CD4-positive, CD25-positive, alpha-beta regulatory T cell (primary cell): ENCODE data around the gene SLC6A20. TPM values are rescaled to one million over a fixed set of nuclear protein-coding genes. Genes with fewer than 3 reads are reported as not detected.

Experiments
- ATAC-seq, 2 donors: fragments of 150-1000 bp; cut with Tn5 transposase; one replicate each; pipeline ENCODE4 v1.10.0; 2021; ENCODE audit warnings: low read depth in 2 of 2, moderate number of reproducible peaks in 2 of 2, moderate library complexity in 1 of 2
- DNase-seq, 3 donors: peaks; one replicate each; pipeline versions ENCODE4 v3.0.0 to v3.0.0-alpha.2; 2012 to 2022; ENCODE audit warnings: mixed read lengths in 1 of 3
- H3K27ac ChIP-seq: one replicate; pipeline ENCODE4 v1.7.0; 2013; ENCODE audit warnings: mild to moderate bottlenecking, low read length; ENCODE audit not compliant: insufficient read depth, poor library complexity, severe bottlenecking
- H3K27me3 ChIP-seq: one replicate; pipeline ENCODE4 v1.7.0; 2013; ENCODE audit warnings: low read length; ENCODE audit not compliant: control insufficient read depth, insufficient read depth
- H3K36me3 ChIP-seq: one replicate; pipeline ENCODE4 v1.7.0; 2013; ENCODE audit warnings: mild to moderate bottlenecking, low read length, moderate library complexity; ENCODE audit not compliant: control insufficient read depth, insufficient read depth
- H3K4me1 ChIP-seq: 2 replicates; pipeline ENCODE4 v1.7.0; 2013; ENCODE audit warnings: mild to moderate bottlenecking, low read length; ENCODE audit not compliant: insufficient read depth, control insufficient read depth, poor library complexity, severe bottlenecking
- H3K4me3 ChIP-seq: one replicate; pipeline ENCODE4 v1.7.0; 2013; ENCODE audit warnings: low read depth, mild to moderate bottlenecking, low read length, moderate library complexity
- H3K9me3 ChIP-seq, 2 experiments: 1 replicate in 1 of 2; 2 replicates in 1 of 2; pipeline ENCODE4 v1.7.0; 2013; ENCODE audit warnings: low read length in 2 of 2, mild to moderate bottlenecking in 1 of 2, moderate library complexity in 1 of 2; ENCODE audit not compliant: control insufficient read depth in 2 of 2
- H3K27ac Mint-ChIP-seq, 3 donors: one replicate each; pipeline ENCODE4 v1.8.0; 2020 to 2022; ENCODE audit warnings: mild to moderate bottlenecking in 3 of 3, mixed read lengths in 3 of 3, moderate library complexity in 2 of 3
- H3K27me3 Mint-ChIP-seq: one replicate; pipeline ENCODE4 v1.8.0; 2022; ENCODE audit warnings: mild to moderate bottlenecking, mixed read lengths
- H3K36me3 Mint-ChIP-seq: one replicate; pipeline ENCODE4 v1.8.0; 2020; ENCODE audit warnings: mixed read lengths
- H3K4me1 Mint-ChIP-seq, 4 donors: one replicate each; pipeline ENCODE4 v1.8.0; 2020 to 2022; ENCODE audit warnings: mixed read lengths in 4 of 4, mild to moderate bottlenecking in 1 of 4
- H3K4me3 Mint-ChIP-seq, 4 donors: one replicate each; pipeline ENCODE4 v1.8.0; 2020 to 2022; ENCODE audit warnings: mild to moderate bottlenecking in 4 of 4, mixed read lengths in 4 of 4, moderate library complexity in 3 of 4
- H3K9me3 Mint-ChIP-seq, 7 donors: one replicate each; pipeline ENCODE4 v1.8.0; 2020 to 2022; ENCODE audit warnings: mixed read lengths in 7 of 7, mild to moderate bottlenecking in 3 of 7, moderate library complexity in 2 of 7
- polyA plus RNA-seq, 4 donors: library from polyadenylated mRNA; unstranded; fragments of 300-500 nt; fragmentation: Illumina TruSeq; gene quantifications; one replicate each; pipeline ENCODE4 v1.2.3, GENCODE V29; 2021
- total RNA-seq: library from RNA; stranded (reverse); gene quantifications from one replicate; pipeline ENCODE4 v1.2.3, GENCODE V29; 2022

SLC6A20 gene, protein sequence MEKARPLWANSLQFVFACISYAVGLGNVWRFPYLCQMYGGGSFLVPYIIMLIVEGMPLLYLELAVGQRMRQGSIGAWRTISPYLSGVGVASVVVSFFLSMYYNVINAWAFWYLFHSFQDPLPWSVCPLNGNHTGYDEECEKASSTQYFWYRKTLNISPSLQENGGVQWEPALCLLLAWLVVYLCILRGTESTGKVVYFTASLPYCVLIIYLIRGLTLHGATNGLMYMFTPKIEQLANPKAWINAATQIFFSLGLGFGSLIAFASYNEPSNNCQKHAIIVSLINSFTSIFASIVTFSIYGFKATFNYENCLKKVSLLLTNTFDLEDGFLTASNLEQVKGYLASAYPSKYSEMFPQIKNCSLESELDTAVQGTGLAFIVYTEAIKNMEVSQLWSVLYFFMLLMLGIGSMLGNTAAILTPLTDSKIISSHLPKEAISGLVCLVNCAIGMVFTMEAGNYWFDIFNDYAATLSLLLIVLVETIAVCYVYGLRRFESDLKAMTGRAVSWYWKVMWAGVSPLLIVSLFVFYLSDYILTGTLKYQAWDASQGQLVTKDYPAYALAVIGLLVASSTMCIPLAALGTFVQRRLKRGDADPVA
- total RNA-seq = not detected
- under 1 TPM in 1 of 4 donors, not detected in 3; 0.54 TPM for polyA plus RNA-seq

DNA sequence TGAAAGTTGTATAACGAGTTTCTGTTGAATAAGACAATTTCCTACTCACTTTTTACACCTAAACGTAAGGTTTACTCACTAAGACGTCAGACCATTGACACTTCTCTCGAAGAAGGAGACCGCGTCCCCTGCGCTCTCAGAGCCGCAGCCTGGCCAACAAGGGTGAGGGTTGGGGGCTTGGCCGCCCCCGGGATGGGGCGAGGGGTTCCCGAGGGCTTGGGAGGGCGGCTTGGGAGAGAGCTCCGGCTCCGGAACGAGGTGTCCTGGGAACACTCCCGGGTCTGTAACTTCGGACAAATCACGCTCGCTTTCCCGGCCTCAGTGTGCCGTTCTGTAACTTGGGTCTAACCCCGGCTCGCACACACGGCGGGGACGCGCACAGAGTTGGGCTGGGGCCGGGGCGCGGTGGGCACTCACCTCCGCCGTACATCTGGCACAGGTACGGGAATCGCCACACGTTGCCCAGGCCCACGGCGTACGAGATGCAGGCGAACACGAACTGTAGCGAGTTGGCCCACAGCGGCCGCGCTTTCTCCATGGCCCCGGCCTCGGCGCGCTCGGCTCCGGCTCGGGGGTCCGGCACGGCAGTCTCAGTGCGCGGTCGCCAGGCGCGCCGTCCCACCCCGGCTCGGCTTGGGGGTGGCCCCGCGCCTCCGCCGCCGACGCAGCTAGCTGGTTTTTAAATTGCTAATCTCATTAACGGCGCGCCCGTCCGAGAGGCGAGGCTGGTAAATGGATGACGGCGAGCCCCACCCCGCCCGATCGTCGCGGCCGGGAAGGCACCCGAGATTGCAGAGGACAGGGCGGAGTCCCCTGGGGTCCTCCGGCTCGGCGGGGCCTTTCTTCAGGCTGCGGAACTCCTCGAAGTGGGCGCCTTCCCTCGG is at the start of gene SLC6A20:
TSS of gene SLC6A20 (minus strand) at position 655 of the 884 bp plus-strand sequence. CDS start at position 538, 117 bp downstream.
- Histone ChIP-seq H3K27me3 (peaks cover 48% of the 10 kb centered on the region), H3K4me1 (peaks cover 18% of the 10 kb centered on the region), H3K36me3 (no peaks in the 10 kb centered on the region), H3K4me3 (peak within 1 kb of the TSS; percentile 69), H3K9me3 (no peaks in the 10 kb centered on the region), H3K27ac (no peak within 1 kb of the TSS)
- Mint-ChIP-seq H3K9me3 (no peaks in the 10 kb centered on the region), H3K36me3 (no peaks in the 10 kb centered on the region), H3K27me3 (peaks cover 83% of the 10 kb centered on the region), H3K27ac (peak within 1 kb of the TSS in 1 of 3 donors; percentile 82), H3K4me1 (peaks cover 0 to 17% (median 6%) of the 10 kb centered on the region in 4 donors), H3K4me3 (peak within 1 kb of the TSS; percentile 47 to 92 (median 79))
- DNase-seq (peak in 2 of 3 donors; percentile 12 to 18), ATAC-seq (no peak)

DNA sequence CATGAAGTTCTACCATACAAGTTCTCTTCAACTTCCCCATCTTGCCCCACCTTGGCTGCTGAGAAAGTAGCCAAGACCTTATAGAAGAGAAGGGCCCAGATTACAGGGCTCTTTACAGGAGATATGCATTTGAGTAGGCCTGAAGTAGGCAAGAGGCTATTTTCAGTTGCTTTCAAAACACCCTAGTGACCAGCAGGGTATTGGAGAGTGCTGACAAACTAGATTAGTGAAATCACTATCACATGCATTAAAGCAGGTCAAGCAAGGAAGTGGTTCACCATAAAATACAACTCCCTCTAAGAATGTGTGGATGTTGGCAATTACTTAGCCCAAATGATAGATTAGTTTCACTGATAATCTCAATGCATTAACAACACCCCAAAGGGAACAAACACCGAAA is 48.3 kb upstream of the SLC6A20 start:
- Histone ChIP-seq H3K9me3 (no peaks in the 10 kb centered on the region), H3K27me3 (peaks cover 20% of the 10 kb centered on the region), H3K4me3 (no peak overlapping the region), H3K27ac (no peak overlapping the region), H3K4me1 (peaks cover 15% of the 10 kb centered on the region), H3K36me3 (no peaks in the 10 kb centered on the region)
- Mint-ChIP-seq H3K27ac (no peak overlapping the region), H3K4me3 (no peak overlapping the region), H3K9me3 (peaks cover 0 to 3% (median 0%) of the 10 kb centered on the region in 7 donors), H3K27me3 (peaks cover 58% of the 10 kb centered on the region), H3K36me3 (peaks cover 2% of the 10 kb centered on the region), H3K4me1 (peaks cover 7 to 25% (median 15%) of the 10 kb centered on the region in 4 donors)
- ATAC-seq = no peak
- DNase-seq = no peak

DNA sequence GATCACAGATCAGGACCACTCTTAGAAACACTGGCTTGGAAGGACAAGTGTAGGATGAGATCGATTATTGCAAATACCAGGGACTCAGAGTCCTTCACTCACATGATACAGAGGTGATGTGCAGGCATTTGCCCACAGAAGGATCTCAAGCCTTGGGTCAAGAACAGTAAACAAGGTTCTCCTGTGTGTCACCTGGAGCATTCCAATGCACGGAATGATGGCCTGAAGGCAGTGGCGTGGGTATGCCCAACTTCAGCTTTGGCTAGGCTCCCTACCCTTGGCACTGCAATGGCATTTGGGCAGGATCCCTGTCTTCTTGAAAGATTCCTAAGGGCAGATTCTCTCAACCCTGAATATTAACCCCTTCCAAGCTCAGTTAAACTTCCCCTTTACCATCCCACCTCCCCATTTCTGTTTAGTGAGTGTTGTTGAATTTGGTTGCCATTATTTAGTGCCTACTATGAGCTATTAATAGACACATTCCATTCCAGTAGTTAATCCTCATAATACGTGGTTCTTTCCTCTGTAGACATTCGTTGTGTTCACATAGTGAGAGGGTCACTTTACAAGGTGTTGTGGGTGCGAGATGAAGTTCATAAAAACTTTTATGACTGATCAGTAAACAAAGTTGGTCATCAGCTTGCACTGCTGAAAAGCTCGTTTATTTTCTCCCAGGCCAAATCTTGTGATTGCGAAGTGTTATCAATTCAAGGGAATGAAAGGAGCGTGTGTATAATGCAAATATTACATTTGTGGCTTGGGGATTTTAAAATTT is 46.7 kb upstream of the SLC6A20 start:
- Mint-ChIP-seq H3K4me3 (peak overlapping the region; percentile 93 to 96 (median 95)), H3K27ac (peak overlapping the region in 2 of 3 donors; percentile 29 to 93), H3K4me1 (peaks cover 7 to 31% (median 15%) of the 10 kb centered on the region in 4 donors)

DNA sequence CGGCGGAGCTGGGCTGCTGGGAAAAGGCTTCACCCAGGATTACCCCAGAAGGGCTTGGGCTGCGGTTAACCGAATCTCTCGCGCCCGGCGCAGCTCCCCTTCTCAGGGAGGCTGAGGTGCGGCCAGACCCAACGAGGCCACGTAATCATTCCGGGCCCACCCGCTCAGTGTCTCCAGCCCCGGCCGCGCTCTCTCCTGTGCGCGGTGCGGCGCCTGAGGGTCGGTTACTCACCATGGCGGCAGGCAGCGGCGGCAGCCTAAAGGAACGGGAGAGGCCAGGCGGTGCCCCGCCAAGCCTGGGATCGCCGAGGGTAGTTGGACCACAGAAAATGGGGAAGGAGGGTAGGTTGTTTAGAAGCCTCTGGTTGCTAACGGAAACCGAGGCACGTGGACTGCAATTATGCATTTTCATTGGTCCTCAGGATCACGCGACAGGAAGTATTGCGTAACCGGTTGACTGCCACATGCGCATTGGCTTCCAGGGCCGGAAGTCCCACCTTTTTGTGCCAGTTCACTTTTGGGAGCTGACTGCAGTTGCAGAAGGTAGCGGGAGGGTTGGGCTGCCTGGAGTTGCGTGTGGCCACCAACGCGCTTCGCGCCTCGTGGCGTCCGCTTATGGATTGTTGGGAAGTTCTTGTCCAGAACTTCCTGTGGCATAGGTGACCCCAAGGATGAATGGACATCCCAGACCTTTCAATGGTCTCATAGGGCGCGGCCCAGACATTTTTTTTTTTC is 45.6 kb upstream of the SLC6A20 start, which contains the start of gene LZTFL1:
TSS of gene LZTFL1 (minus strand) at position 363 of the 735 bp plus-strand sequence. CDS start at position 235, 128 bp downstream.
- H3K4me1 ChIP-seq = peaks cover 15% of the 10 kb centered on the region
- Mint-ChIP-seq H3K9me3 (peaks cover 0 to 3% (median 0%) of the 10 kb centered on the region in 7 donors), H3K4me1 (peaks cover 7 to 32% (median 15%) of the 10 kb centered on the region in 4 donors), H3K36me3 (peaks cover 14% of the 10 kb centered on the region), H3K27me3 (peaks cover 43% of the 10 kb centered on the region), H3K4me3 (peak within 1 kb of the TSS; percentile 93 to 96 (median 95)), H3K27ac (peak within 1 kb of the TSS; percentile 74 to 93 (median 92))
- H3K9me3 ChIP-seq = no peaks in the 10 kb centered on the region
- H3K36me3 ChIP-seq = no peaks in the 10 kb centered on the region
- peak; percentile 82 to 96 (median 90) for DNase-seq
- peaks cover 7% of the 10 kb centered on the region for H3K27me3 ChIP-seq
- peak; percentile 89 to 93 for ATAC-seq
- peak within 1 kb of the TSS; percentile 68 for H3K4me3 ChIP-seq
- H3K27ac ChIP-seq = peak within 1 kb of the TSS; percentile 75

More for the DNA sequence above, 46.7 kb upstream of the SLC6A20 start:
- Mint-ChIP-seq H3K36me3 (peaks cover 8% of the 10 kb centered on the region), H3K27me3 (peaks cover 52% of the 10 kb centered on the region), H3K9me3 (peaks cover 0 to 3% (median 0%) of the 10 kb centered on the region in 7 donors)
- H3K36me3 ChIP-seq = no peaks in the 10 kb centered on the region
- no peak for ATAC-seq
- no peak overlapping the region for H3K4me3 ChIP-seq
- H3K9me3 ChIP-seq = no peaks in the 10 kb centered on the region
- H3K27me3 ChIP-seq = peaks cover 11% of the 10 kb centered on the region
- no peak overlapping the region for H3K27ac ChIP-seq
- H3K4me1 ChIP-seq = peaks cover 15% of the 10 kb centered on the region
- no peak for DNase-seq

DNA sequence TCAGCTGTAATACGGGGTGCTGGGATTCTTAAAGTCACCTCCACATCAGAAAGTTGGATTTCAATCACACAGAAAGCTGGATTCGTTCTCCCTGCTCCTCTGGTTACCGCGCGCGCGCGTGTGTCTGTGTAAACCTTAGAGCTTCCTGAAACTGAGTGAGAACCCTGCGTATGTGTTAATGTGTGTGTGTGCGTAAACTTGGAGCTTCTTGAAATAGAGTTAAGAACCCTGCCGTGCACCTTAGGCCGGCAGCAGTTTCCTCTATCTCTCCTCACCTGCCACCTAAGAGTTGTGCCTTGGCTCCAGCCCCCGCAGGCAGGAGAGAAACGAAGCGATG is 45.1 kb upstream of the SLC6A20 start:
- peak in 1 of 3 donors; percentile 48 for DNase-seq
- H3K27me3 Mint-ChIP-seq = peaks cover 39% of the 10 kb centered on the region

DNA sequence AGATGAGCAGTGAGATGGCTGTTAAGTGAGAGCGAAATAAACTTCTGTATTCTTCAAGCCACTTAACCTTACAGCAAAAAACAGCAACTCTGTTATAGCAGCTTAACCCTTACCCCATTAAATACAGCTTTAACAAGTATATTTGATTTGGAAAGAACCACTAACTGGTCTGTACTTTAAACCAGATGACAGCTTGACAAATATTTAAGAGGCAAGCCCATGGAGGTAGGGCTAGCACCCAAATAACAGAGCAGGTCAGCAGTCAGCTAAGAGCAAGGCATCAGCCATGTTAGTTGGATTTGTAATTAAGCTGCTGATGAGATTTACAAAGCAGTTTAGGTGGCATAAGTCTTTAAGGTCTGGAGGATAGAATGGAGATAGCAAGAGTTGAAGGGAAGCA is 42.1 kb upstream of the SLC6A20 start:
- H3K27me3 Mint-ChIP-seq = peaks cover 28% of the 10 kb centered on the region
- H3K36me3 Mint-ChIP-seq = peaks cover 31% of the 10 kb centered on the region
- H3K4me1 Mint-ChIP-seq = peaks cover 8 to 32% (median 16%) of the 10 kb centered on the region in 4 donors
- Histone ChIP-seq H3K4me3 (no peak overlapping the region), H3K27me3 (peaks cover 3% of the 10 kb centered on the region), H3K4me1 (peaks cover 15% of the 10 kb centered on the region), H3K9me3 (no peaks in the 10 kb centered on the region), H3K27ac (no peak overlapping the region), H3K36me3 (peaks cover 18% of the 10 kb centered on the region)
- H3K27ac Mint-ChIP-seq = no peak overlapping the region
- H3K9me3 Mint-ChIP-seq = no peaks in the 10 kb centered on the region
- H3K4me3 Mint-ChIP-seq = no peak overlapping the region
- DNase-seq (no peak), ATAC-seq (no peak)

More for the DNA sequence above, 45.1 kb upstream of the SLC6A20 start:
- Histone ChIP-seq H3K4me1 (peaks cover 15% of the 10 kb centered on the region), H3K36me3 (peaks cover 2% of the 10 kb centered on the region), H3K27ac (peak overlapping the region; percentile 75), H3K27me3 (peaks cover 3% of the 10 kb centered on the region), H3K4me3 (peak overlapping the region; percentile 68), H3K9me3 (no peaks in the 10 kb centered on the region)
- Mint-ChIP-seq H3K4me1 (peaks cover 8 to 32% (median 16%) of the 10 kb centered on the region in 4 donors), H3K36me3 (peaks cover 18% of the 10 kb centered on the region), H3K9me3 (peaks cover 0 to 3% (median 0%) of the 10 kb centered on the region in 7 donors), H3K27ac (peak overlapping the region; percentile 74 to 93 (median 92)), H3K4me3 (peak overlapping the region; percentile 93 to 96 (median 95))
- ATAC-seq = peak; percentile 29 to 30
